ENCODE measurements around the gene YIPF6.

DNA sequence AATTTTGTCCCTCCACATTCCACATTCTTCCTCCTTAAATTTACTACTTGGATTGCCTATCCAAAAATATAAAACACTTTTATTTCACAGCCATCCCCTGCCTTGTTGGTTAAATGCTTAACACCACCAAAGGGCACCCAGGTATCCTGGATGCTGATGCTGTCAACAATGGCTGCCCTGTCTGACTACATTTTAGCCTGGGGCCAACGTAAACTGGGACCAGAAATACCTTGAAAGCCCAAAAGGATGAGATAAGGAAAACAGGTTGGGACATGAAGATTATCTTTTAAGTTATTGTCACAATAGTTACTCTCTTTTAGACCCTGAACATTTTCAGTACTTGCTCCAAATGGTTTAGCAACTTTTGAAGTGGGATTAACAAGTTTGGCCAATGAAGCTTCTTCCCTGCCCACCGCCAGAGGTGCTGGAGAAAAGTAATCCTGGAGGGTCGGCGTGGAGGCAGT lies 775 bp upstream of the YIPF6 start:
- TF ChIP-seq, protein P1, sequence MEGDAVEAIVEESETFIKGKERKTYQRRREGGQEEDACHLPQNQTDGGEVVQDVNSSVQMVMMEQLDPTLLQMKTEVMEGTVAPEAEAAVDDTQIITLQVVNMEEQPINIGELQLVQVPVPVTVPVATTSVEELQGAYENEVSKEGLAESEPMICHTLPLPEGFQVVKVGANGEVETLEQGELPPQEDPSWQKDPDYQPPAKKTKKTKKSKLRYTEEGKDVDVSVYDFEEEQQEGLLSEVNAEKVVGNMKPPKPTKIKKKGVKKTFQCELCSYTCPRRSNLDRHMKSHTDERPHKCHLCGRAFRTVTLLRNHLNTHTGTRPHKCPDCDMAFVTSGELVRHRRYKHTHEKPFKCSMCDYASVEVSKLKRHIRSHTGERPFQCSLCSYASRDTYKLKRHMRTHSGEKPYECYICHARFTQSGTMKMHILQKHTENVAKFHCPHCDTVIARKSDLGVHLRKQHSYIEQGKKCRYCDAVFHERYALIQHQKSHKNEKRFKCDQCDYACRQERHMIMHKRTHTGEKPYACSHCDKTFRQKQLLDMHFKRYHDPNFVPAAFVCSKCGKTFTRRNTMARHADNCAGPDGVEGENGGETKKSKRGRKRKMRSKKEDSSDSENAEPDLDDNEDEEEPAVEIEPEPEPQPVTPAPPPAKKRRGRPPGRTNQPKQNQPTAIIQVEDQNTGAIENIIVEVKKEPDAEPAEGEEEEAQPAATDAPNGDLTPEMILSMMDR (IDR thresholded peaks at IDR 0.05; ENCODE audit: low read length), result no peak
- TF ChIP-seq EZH2 (IDR thresholded peaks at IDR 0.05; ENCODE audit: borderline replicate concordance, low read length), result no peak
